Left kidney (tissue), 2 donors: ENCODE data around the gene KCNMA1. TPM values are rescaled to one million over a fixed set of nuclear protein-coding genes. Genes with fewer than 3 reads are reported as not detected.
"Not testable (repeated sequence)": the region's sequence is repeated elsewhere in the genome, so short reads cannot be mapped to it uniquely, and the experiment has no call there.

Experiments
- DNase-seq: peaks from one replicate; pipeline ENCODE4 v3.0.0-alpha.2; 2013
- polyA plus RNA-seq: library from polyadenylated mRNA; unstranded; fragments of 120-200 nt; gene quantifications from one replicate; pipeline ENCODE4 v1.2.1, GENCODE V29; 2013; ENCODE audit not compliant: insufficient read length

The KCNMA1 gene
- polyA plus RNA-seq, 1 donor, result 3.6 TPM

DNA sequence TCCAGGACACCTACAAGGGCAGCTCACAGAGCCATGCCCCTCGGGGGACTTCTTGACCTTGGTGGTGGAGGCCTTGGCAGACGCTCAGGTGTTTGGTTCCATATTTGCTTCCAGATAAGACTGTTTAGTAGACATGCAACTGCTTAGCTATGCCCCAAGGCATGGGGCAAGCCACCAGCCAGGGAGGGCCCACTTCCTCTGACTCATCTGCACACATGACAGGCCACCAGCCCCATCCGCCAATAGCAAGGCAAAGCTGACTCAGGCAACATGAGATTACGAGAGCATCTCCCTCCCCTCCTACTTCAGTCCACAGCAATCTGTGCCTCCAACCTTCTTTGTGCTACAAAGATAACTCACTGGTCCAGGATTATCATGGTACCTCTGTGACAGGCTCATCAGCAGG is 54.9 kb downstream of the KCNMA1 start:
- no peak for DNase-seq

DNA sequence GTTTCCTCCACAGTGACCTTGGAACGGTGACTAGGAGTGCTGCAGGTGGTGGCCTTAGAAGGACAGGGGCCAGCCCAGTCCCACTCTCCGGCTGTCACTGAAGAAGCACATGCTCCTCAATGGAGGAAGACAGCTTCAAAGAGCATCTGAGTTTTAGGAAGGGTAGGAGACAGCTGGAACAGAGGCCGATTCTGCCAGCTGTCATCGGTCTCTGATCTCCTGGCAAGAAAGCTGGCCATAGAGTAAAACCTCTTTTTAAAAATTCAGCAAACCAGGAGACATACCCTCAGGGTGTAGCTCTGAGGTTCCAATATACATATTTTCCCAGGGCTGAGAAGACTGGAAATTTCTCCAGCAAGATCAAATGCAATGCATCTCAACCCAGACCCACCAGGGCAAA is 55.9 kb downstream of the KCNMA1 start:
- DNase-seq, result no peak

- DNase-seq, result no peak
Measured at GRCh38 chr10:77580482-77580881, 57.1 kb downstream of the KCNMA1 start.

- DNase-seq, result no peak
Measured at GRCh38 chr10:77578583-77579227, 58.9 kb downstream of the KCNMA1 start.

DNA sequence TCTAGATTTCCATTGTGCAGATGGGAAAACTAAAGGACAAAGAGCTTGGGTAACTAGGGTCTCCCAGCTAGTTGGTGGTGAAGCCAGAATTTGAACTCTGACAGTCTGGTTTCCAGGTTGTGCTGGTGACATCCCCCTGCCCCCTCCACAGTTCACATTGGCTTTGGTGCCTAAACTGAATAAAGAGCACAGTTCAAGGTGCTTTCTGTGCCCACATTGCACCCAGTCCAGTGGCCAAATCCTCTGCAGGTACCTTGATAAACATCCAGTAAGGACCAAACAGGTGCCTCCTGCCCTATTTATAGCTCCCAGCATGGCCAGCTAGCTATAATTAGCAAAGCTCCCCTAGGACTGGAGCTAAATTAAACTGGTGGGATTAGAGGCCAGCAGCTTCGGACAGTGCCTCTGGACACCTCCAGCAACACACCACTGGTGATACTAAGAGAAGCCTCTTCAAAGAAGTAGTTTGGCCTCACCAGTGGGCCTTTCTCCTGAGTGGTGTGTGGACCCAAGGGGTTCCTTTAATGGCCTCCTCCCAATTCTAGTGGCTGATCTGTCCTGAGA is 59.9 kb downstream of the KCNMA1 start:
- DNase-seq, result no peak

GRCh38 chr10:77576444-77577032 is 61.1 kb downstream of the KCNMA1 start:
- DNase-seq, result no peak

DNA sequence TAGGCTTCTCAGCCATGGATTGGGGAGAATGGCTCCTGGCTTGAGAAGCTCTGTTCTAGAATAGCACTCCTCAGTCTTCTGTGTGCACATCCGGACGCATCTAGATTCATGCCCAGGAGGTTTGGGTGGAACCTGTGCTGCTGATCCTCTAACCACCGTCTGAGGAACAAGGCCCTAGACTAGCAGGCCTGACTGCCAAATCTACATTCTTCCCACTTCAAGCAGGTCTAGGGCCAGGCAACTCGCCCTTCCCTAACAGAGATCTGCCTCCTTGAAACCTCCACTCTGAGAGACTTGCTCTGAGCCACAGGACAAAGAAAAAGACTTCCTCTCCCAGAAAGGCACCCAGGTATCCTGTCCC is 61.6 kb downstream of the KCNMA1 start:
- no peak for DNase-seq

DNA sequence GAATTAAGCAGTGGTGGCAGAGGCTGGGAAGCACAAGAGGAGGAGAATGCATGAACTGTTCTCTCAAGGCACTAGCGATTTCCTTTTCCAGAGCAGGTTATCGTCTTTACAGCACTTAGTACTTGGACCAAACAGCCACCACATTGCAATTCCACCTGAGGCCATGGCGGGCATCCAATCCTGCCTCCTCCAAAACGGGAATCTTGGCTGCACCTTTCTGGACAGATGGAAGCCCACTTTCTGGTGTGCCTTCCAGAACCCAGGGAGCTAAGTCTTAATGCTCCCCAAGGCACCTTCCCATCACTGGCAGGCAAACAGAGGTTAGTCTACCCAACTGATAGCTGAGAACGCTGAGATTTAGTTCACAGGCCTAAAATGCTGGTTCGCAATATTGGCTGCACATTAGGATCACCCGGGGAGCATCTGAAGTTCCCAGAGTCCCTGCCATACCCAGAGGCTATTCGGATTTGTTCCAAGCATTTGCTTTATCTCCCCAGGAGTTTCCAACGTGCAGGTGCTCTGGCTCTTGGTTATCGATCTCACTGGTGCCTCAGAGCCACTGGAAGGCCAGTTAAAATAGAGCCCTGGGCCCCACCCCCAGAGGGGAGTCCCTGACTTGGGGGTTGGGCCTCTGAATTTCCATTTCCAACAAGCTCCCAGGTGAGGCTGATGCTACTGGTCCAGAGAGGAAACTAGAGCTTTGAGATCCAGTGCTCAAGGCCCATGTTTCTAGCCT is 62.2 kb downstream of the KCNMA1 start:
- no peak for DNase-seq

DNA sequence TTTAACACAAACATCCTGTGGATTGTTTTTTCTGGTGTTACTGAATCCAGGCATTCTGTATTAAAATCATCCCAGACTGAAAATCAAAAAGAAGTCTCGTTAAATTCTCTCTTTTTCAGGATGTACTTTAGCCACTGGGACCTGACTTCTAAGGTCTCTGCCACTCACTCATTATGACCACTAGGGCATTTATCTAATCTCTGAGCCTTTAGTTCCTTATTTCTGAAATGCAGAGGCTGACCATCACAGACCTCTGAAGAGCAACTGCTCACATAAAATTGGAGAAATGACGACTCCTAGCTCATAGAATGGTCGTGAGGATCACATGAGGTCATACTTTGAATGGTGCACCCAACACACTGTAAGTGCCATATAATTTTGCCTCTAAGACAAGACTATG is 63.2 kb downstream of the KCNMA1 start:
- DNase-seq, result no peak

DNA sequence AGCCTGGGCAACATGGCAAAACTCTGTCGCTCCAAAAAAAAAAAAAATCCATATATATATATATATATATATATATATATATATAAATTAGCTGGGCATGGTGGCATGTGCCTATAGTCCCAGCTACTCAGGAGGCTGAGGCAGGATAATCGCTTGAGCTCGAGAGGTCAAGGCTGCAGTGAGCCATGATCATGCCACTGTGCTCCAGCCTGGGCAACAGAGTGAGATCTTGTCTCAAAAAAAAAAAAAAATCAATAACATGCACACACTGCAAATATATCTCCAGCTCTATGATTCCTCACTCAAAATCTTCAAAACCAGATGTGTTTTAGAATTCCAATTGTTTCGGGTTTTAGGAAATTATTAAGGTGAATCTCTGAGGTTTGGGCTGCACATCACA is 65.1 kb downstream of the KCNMA1 start:
- DNase-seq, result not testable (repeated sequence)

DNA sequence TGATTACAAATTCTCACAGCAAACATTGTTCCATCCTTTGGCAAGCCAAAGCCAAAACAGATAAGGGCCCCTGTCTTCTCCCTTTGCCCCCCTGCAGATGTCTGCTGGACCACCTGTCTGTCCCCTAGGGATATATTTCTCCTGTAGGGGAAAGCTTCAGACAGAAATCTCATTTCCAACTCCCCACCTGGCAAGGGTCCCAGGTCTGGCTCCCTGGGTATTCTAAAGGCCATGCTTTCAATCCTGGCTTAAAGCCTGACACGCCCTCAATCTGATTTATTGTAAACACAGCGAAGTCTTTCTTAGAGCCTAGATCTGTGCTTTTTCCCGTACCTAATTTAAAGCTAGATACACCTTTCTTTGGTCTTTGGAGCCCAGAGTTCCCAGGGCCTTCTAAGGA is 66.1 kb downstream of the KCNMA1 start:
- DNase-seq, result no peak

DNA sequence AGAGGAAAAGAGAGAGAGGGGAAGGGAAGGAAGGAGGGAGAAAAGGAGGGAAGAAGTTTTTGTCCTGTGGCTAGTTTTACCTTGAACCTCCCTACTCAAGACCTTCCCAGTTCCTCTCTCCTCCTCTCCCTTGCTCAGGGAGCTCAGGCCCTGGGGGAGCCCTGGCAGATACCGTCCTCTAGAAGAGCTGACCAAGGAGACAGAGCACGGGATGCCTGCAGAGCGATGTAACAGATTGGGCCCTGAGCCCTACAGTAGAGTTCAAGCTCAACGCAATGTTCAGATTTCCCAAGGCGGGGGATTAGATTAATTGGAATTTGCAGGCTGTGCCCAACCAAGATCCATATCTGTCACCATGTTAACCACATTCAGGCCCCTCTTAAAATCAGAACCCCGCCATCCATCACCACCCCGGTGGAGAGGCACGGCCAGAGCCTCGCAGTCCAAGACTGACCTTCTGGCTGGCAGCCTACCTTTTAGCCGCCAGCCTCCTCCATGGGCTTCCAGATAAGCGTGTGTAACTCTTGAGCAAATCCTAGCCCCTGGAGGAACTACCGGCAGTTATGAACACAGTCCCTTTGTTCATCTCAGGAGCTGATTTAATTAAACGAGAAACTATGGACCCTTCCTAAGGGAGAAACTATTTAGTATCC is 70.6 kb downstream of the KCNMA1 start:
- DNase-seq, result no peak

DNA sequence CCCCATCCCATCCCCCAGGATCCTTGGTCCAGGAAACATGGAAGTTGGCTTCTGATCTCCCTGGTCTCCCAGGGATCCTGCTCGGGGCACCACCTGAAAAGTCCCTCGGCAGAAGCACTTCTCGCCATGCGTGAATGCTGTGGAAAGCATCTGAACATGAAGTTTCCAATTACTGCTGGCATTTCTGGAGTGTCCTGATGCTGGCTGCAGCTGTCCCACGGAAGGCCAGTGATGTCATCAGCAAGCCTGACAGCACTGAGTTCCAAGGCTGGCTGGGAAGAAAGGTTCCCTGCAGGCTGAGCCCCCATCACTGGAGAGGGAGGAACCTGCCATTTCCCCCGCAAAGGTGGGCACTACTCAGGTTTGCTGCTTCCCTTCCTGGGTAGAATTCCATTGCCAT is 71.4 kb downstream of the KCNMA1 start:
- DNase-seq, result no peak

DNA sequence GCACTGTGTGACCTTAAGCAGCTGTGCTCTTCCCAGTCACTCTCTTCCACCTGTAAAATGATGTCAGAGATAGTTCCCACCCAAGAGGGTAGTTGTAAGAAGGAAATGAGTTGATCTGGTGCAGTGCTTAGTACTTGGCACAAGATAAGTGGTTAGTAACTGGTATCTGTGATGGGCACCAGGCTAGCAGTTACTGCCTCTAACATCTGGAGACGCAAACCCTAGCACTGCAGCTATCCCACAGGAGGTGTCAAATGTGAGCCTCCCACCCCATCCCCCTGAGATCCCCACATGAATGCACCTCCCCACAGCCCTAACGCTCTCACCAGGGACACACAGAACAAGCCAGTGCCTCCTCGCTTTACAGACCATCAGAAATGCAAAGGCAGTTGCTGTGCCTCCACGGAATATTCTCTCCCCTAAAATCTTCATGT is 72.0 kb downstream of the KCNMA1 start:
- no peak for DNase-seq

- no peak for DNase-seq
Measured at GRCh38 chr10:77564731-77565589, 72.6 kb downstream of the KCNMA1 start.

- no peak for DNase-seq
Measured at GRCh38 chr10:77563638-77564270, 73.9 kb downstream of the KCNMA1 start.

DNA sequence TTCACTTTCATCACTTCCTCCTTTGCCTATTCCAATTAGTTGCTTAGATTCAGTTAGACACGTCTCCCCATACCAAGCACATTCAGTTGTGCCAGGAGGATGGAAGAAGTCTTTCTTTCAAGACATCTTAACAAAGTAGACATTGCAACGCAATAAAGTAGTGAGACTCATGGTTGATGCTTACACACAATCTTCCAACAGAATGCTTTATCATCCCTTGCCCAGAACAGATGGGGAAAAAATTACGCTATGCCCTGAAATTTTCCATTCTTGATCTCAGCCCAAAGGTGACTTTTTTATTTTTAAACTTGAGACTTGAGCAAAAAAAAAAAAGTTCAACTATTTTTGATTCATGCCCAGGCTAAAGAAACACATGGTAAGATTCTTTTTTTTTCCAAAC is 74.9 kb downstream of the KCNMA1 start:
- no peak for DNase-seq

- no peak for DNase-seq
Measured at GRCh38 chr10:77561991-77562390, 75.6 kb downstream of the KCNMA1 start.

GRCh38 chr10:77560471-77560870 is 77.1 kb downstream of the KCNMA1 start:
- no peak for DNase-seq

- no peak for DNase-seq
Measured at GRCh38 chr10:77560052-77560451, 77.6 kb downstream of the KCNMA1 start.

DNA sequence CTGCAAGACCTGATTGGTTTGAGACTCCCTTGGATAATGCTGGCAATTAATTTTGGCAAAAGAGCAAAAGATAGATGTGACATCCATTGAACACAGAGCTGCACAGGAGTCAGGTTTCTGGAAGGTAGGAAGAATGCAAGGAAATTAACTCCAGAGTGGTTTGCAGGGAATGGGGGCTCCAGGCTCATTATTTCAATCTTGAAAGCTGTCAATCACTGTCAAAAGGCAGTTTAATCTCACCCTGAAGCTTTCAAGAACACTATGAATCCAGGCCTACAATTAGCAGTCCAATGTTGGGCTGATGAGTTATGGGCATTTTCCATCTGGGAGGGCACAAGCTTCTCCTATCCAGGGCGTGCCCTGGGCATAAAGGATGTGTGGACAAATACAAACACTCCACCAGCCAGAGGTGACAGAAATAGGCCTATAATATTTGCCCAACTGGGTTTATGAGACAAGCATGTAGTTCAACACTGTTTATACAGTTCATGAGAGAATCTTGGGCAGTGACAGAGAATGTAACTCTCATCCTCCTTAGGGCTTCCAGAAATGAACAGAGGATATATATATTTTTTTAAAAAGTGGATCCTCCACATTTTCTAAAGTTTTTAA is 80.5 kb downstream of the KCNMA1 start:
- no peak for DNase-seq
